ENCODE data around the gene EVL. TPM values are rescaled to one million over a fixed set of nuclear protein-coding genes. Genes with fewer than 3 reads are reported as not detected.

EVL gene
- total RNA-seq, 2 experiments from 2014 or later: 206 to 298 TPM

GRCh38 chr14:100039903-100040302 is 25.3 kb upstream of the EVL start:
- TF ChIP-seq EZH2phosphoT487 (IDR thresholded peaks at IDR 0.05; ENCODE audit: borderline replicate concordance, low read depth, low read length) (no peak), CTCF (conservative IDR thresholded peaks at IDR 0.05; ENCODE audit: low read length) (no peak)
- ChIA-PET POLR2A (interaction anchor here (0.7 to 1.0 kb wide), 2 partner anchors 14 to 59 kb away, joined by 3 read pairs; no protein-coding TSS in a partner anchor), CTCF (ENCODE audit: unreplicated experiment) (no interaction called here)
- intact Hi-C loops (cut with micrococcal nuclease; ENCODE audit: unreplicated experiment): no loop called here
- H2AFZ ChIP-seq (ENCODE audit: low read length): no peak overlapping the region
- H3K4me1 ChIP-seq (ENCODE audit: insufficient read depth, low read length, poor library complexity, severe bottlenecking): no peaks in the 10 kb centered on the region
- no TSS peak for BruUV-seq (replicated peaks)
- no peaks in the 10 kb centered on the region for H3K36me3 ChIP-seq (ENCODE audit: insufficient read depth, low read length)
- H3K79me2 ChIP-seq (ENCODE audit: insufficient read depth, low read depth, low read length): no peaks in the 10 kb centered on the region
- H4K20me1 ChIP-seq (ENCODE audit: insufficient read depth, low read length): no peaks in the 10 kb centered on the region; the same call in 1 of the 2 replicates
- H3K4me3 ChIP-seq (ENCODE audit: low read depth, low read length, poor library complexity, severe bottlenecking): no peak overlapping the region
- H3K4me2 ChIP-seq (ENCODE audit: low read length): no peak overlapping the region
- no peak overlapping the region for H3K27ac ChIP-seq (ENCODE audit: low read depth, low read length, poor library complexity, severe bottlenecking)
- no peaks in the 10 kb centered on the region for H3K9me3 ChIP-seq (ENCODE audit: low read length)
- H3K9me2 ChIP-seq (ENCODE audit: insufficient read depth, low read length): no peaks in the 10 kb centered on the region
- DNase-seq (ENCODE audit: low spot score): no peak

GRCh38 chr14:100041271-100041670 is 24.0 kb upstream of the EVL start:
- no peak for DNase-seq (ENCODE audit: low spot score)
- Histone ChIP-seq H3K27ac (ENCODE audit: low read depth, low read length, poor library complexity, severe bottlenecking) (no peak overlapping the region), H3K79me2 (ENCODE audit: insufficient read depth, low read depth, low read length) (no peaks in the 10 kb centered on the region), H3K4me2 (ENCODE audit: low read length) (no peak overlapping the region), H2AFZ (ENCODE audit: low read length) (no peak overlapping the region), H3K36me3 (ENCODE audit: insufficient read depth, low read length) (no peaks in the 10 kb centered on the region), H3K4me3 (ENCODE audit: low read depth, low read length, poor library complexity, severe bottlenecking) (no peak overlapping the region), H3K9me2 (ENCODE audit: insufficient read depth, low read length) (no peaks in the 10 kb centered on the region), H3K9me3 (ENCODE audit: low read length) (no peaks in the 10 kb centered on the region), H4K20me1 (ENCODE audit: insufficient read depth, low read length) (no peaks in the 10 kb centered on the region; the same call in 1 of the 2 replicates), H3K4me1 (ENCODE audit: insufficient read depth, low read length, poor library complexity, severe bottlenecking) (no peaks in the 10 kb centered on the region)
- POLR2A ChIA-PET: no interaction called here
- TF ChIP-seq CTCF (conservative IDR thresholded peaks at IDR 0.05; ENCODE audit: low read length): no peak
- TF ChIP-seq EZH2phosphoT487 (IDR thresholded peaks at IDR 0.05; ENCODE audit: borderline replicate concordance, low read depth, low read length): no peak
- CTCF ChIA-PET (ENCODE audit: unreplicated experiment): no interaction called here
- intact Hi-C loops (cut with micrococcal nuclease; ENCODE audit: unreplicated experiment): no loop called here
- no TSS peak for BruUV-seq (replicated peaks)

GRCh38 chr14:100042286-100042685 is 22.9 kb upstream of the EVL start:
- ChIA-PET POLR2A (interaction anchor here (0.9 kb wide), 1 partner anchor 8 kb away, joined by 4 read pairs; no protein-coding TSS in a partner anchor), CTCF (ENCODE audit: unreplicated experiment) (no interaction called here)
- BruUV-seq (replicated peaks): no TSS peak
- H2AFZ ChIP-seq (ENCODE audit: low read length): no peak overlapping the region
- no peaks in the 10 kb centered on the region for H3K9me3 ChIP-seq (ENCODE audit: low read length)
- intact Hi-C loops (cut with micrococcal nuclease; ENCODE audit: unreplicated experiment): no loop called here
- no peaks in the 10 kb centered on the region for H3K79me2 ChIP-seq (ENCODE audit: insufficient read depth, low read depth, low read length)
- no peaks in the 10 kb centered on the region for H3K36me3 ChIP-seq (ENCODE audit: insufficient read depth, low read length)
- no peak overlapping the region for H3K4me3 ChIP-seq (ENCODE audit: low read depth, low read length, poor library complexity, severe bottlenecking)
- DNase-seq (ENCODE audit: low spot score): no peak
- no peaks in the 10 kb centered on the region for H4K20me1 ChIP-seq (ENCODE audit: insufficient read depth, low read length)
- no peak overlapping the region for H3K27ac ChIP-seq (ENCODE audit: low read depth, low read length, poor library complexity, severe bottlenecking)
- TF ChIP-seq CTCF (conservative IDR thresholded peaks at IDR 0.05; ENCODE audit: low read length) (no peak), EZH2phosphoT487 (IDR thresholded peaks at IDR 0.05; ENCODE audit: borderline replicate concordance, low read depth, low read length) (no peak)
- no peaks in the 10 kb centered on the region for H3K4me1 ChIP-seq (ENCODE audit: insufficient read depth, low read length, poor library complexity, severe bottlenecking)
- H3K9me2 ChIP-seq (ENCODE audit: insufficient read depth, low read length): no peaks in the 10 kb centered on the region
- H3K4me2 ChIP-seq (ENCODE audit: low read length): no peak overlapping the region
